ENCODE measurements around the gene ZNF524.
A peak's percentile ranks its signal among the peaks of the same experiment; 100 is the strongest.

The ZNF524 gene

GRCh38 chr19:55648585-55649267 is 48.6 kb downstream of the ZNF524 start:
- Histone ChIP-seq H3K36me3 (ENCODE audit: control insufficient read depth, insufficient read depth, low read length) (peaks cover 13% of the 10 kb centered on the region), H3K4me3 (ENCODE audit: low read depth, low read length) (peak overlapping the region; percentile 76)

GRCh38 chr19:55649268-55650125 is 49.4 kb downstream of the ZNF524 start:
- H3K27me3 ChIP-seq (ENCODE audit: control insufficient read depth, insufficient read depth, low read length): no peaks in the 10 kb centered on the region
- no peaks in the 10 kb centered on the region for H3K4me1 ChIP-seq (ENCODE audit: control insufficient read depth, insufficient read depth, low read length)
- peaks cover 12% of the 10 kb centered on the region for H3K36me3 ChIP-seq (ENCODE audit: control insufficient read depth, insufficient read depth, low read length)
- H3K9ac ChIP-seq (ENCODE audit: low read depth, low read length): no peak overlapping the region
- no peak overlapping the region for H3K4me3 ChIP-seq (ENCODE audit: low read depth, low read length)
- no peaks in the 10 kb centered on the region for H3K9me3 ChIP-seq (ENCODE audit: control insufficient read depth, insufficient read depth, low read length)

More at GRCh38 chr19:55648585-55649267, 48.6 kb downstream of the ZNF524 start:
- H3K27me3 ChIP-seq (ENCODE audit: control insufficient read depth, insufficient read depth, low read length): no peaks in the 10 kb centered on the region
- H3K9me3 ChIP-seq (ENCODE audit: control insufficient read depth, insufficient read depth, low read length): no peaks in the 10 kb centered on the region
- H3K9ac ChIP-seq (ENCODE audit: low read depth, low read length): peak overlapping the region; percentile 47
- no peaks in the 10 kb centered on the region for H3K4me1 ChIP-seq (ENCODE audit: control insufficient read depth, insufficient read depth, low read length)

- Histone ChIP-seq H3K9ac (ENCODE audit: low read depth, low read length) (no peak overlapping the region), H3K36me3 (ENCODE audit: control insufficient read depth, insufficient read depth, low read length) (peaks cover 5% of the 10 kb centered on the region), H3K4me3 (ENCODE audit: low read depth, low read length) (no peak overlapping the region), H3K27me3 (ENCODE audit: control insufficient read depth, insufficient read depth, low read length) (no peaks in the 10 kb centered on the region), H3K4me1 (ENCODE audit: control insufficient read depth, insufficient read depth, low read length) (no peaks in the 10 kb centered on the region), H3K9me3 (ENCODE audit: control insufficient read depth, insufficient read depth, low read length) (no peaks in the 10 kb centered on the region)
Measured at GRCh38 chr19:55650126-55650557, 50.1 kb downstream of the ZNF524 start.

GRCh38 chr19:55650602-55651230 is 50.6 kb downstream of the ZNF524 start:
- H3K9me3 ChIP-seq (ENCODE audit: control insufficient read depth, insufficient read depth, low read length): no peaks in the 10 kb centered on the region
- H3K9ac ChIP-seq (ENCODE audit: low read depth, low read length): no peak overlapping the region
- H3K4me1 ChIP-seq (ENCODE audit: control insufficient read depth, insufficient read depth, low read length): no peaks in the 10 kb centered on the region
- H3K4me3 ChIP-seq (ENCODE audit: low read depth, low read length): no peak overlapping the region
- peaks cover 2% of the 10 kb centered on the region for H3K36me3 ChIP-seq (ENCODE audit: control insufficient read depth, insufficient read depth, low read length)
- H3K27me3 ChIP-seq (ENCODE audit: control insufficient read depth, insufficient read depth, low read length): no peaks in the 10 kb centered on the region

GRCh38 chr19:55651236-55651635 is 51.1 kb downstream of the ZNF524 start:
- Histone ChIP-seq H3K4me1 (ENCODE audit: control insufficient read depth, insufficient read depth, low read length) (no peaks in the 10 kb centered on the region), H3K9me3 (ENCODE audit: control insufficient read depth, insufficient read depth, low read length) (no peaks in the 10 kb centered on the region)

GRCh38 chr19:55652311-55653128 is 52.4 kb downstream of the ZNF524 start:
- H3K9ac ChIP-seq (ENCODE audit: low read depth, low read length): no peak overlapping the region
- no peaks in the 10 kb centered on the region for H3K27me3 ChIP-seq (ENCODE audit: control insufficient read depth, insufficient read depth, low read length)
- H3K36me3 ChIP-seq (ENCODE audit: control insufficient read depth, insufficient read depth, low read length): peaks cover 2% of the 10 kb centered on the region
- no peaks in the 10 kb centered on the region for H3K9me3 ChIP-seq (ENCODE audit: control insufficient read depth, insufficient read depth, low read length)
- peak overlapping the region; percentile 68 for H3K4me3 ChIP-seq (ENCODE audit: low read depth, low read length)
- H3K4me1 ChIP-seq (ENCODE audit: control insufficient read depth, insufficient read depth, low read length): peaks cover under 1% of the 10 kb centered on the region

More at GRCh38 chr19:55651236-55651635, 51.1 kb downstream of the ZNF524 start:
- Histone ChIP-seq H3K4me3 (ENCODE audit: low read depth, low read length) (no peak overlapping the region), H3K27me3 (ENCODE audit: control insufficient read depth, insufficient read depth, low read length) (no peaks in the 10 kb centered on the region), H3K9ac (ENCODE audit: low read depth, low read length) (no peak overlapping the region), H3K36me3 (ENCODE audit: control insufficient read depth, insufficient read depth, low read length) (peaks cover 2% of the 10 kb centered on the region)
